NCI-H2081 treated with DMSO at 0.1 percent for 48 hours (cell line): ENCODE results near the gene NDE1.
"Not testable (repeated sequence)": the region's sequence is repeated elsewhere in the genome, so short reads cannot be mapped to it uniquely, and the experiment has no call there.

ENCODE experiments used
- DNase-seq: peaks from one replicate; lab custom pipeline; 2025; lab: John Stamatoyannopoulos, UW

The NDE1 gene

GRCh38 chr16:15652293-15653001, 2.4 kb downstream of the NDE1 start:
- no peak for DNase-seq

- no peak for DNase-seq
Observed at GRCh38 chr16:15653227-15653626, 3.2 kb downstream of the NDE1 start.

GRCh38 chr16:15654591-15654990, 4.5 kb downstream of the NDE1 start:
- no peak for DNase-seq

- DNase-seq: not testable (repeated sequence)
Observed at GRCh38 chr16:15655561-15655960, 5.5 kb downstream of the NDE1 start.

GRCh38 chr16:15658149-15658548, 8.1 kb downstream of the NDE1 start:
- DNase-seq: no peak

- DNase-seq: no peak
Observed at GRCh38 chr16:15658556-15658955, 8.5 kb downstream of the NDE1 start.

GRCh38 chr16:15660203-15660601, 10.2 kb downstream of the NDE1 start:
- no peak for DNase-seq

- no peak for DNase-seq
Observed at GRCh38 chr16:15665107-15665506, 15.1 kb downstream of the NDE1 start.

GRCh38 chr16:15667091-15667742, 17.2 kb downstream of the NDE1 start:
- no peak for DNase-seq

- no peak for DNase-seq
Observed at GRCh38 chr16:15671530-15672117, 21.6 kb downstream of the NDE1 start.

- not testable (repeated sequence) for DNase-seq
Observed at GRCh38 chr16:15672127-15672513, 22.1 kb downstream of the NDE1 start.

- DNase-seq: peak; percentile 74
Observed at GRCh38 chr16:15672514-15673167, 22.6 kb downstream of the NDE1 start.

- DNase-seq: no peak
Observed at GRCh38 chr16:15674571-15674970, 24.5 kb downstream of the NDE1 start.

- no peak for DNase-seq
Observed at GRCh38 chr16:15676506-15676905, 26.5 kb downstream of the NDE1 start.

GRCh38 chr16:15677447-15677846, 27.4 kb downstream of the NDE1 start:
- DNase-seq: no peak

- no peak for DNase-seq
Observed at GRCh38 chr16:15682105-15682570, 32.1 kb downstream of the NDE1 start.

GRCh38 chr16:15686287-15686686, 36.2 kb downstream of the NDE1 start:
- no peak for DNase-seq

- DNase-seq: no peak
Observed at GRCh38 chr16:15689290-15689689, 39.2 kb downstream of the NDE1 start.

GRCh38 chr16:15690296-15690695, 40.3 kb downstream of the NDE1 start:
- DNase-seq: no peak

GRCh38 chr16:15691046-15691445, 41.0 kb downstream of the NDE1 start:
- no peak for DNase-seq

GRCh38 chr16:15692508-15692907, 42.5 kb downstream of the NDE1 start:
- DNase-seq: not testable (repeated sequence)

- no peak for DNase-seq
Observed at GRCh38 chr16:15694499-15694898, 44.5 kb downstream of the NDE1 start.

GRCh38 chr16:15699819-15700218, 49.8 kb downstream of the NDE1 start:
- DNase-seq: no peak
